Urinary bladder (tissue), 4 donors: ENCODE results near the gene CSRP3. TPM values are rescaled to one million over a fixed set of nuclear protein-coding genes. Genes with fewer than 3 reads are reported as not detected.

Experiments
- DNase-seq: peaks from one replicate; pipeline ENCODE4 v3.0.0-alpha.2; 2015; ENCODE audit errors: extremely low spot score
- H3K27ac ChIP-seq: one replicate; pipeline ENCODE4 v1.5.1; 2013; ENCODE audit warnings: low read depth, mild to moderate bottlenecking, moderate library complexity
- H3K36me3 ChIP-seq: one replicate; pipeline ENCODE4 v1.6.1; 2013; ENCODE audit warnings: mild to moderate bottlenecking, moderate library complexity; ENCODE audit not compliant: insufficient read depth
- H3K4me1 ChIP-seq: one replicate; pipeline ENCODE4 v1.6.1; 2013; ENCODE audit warnings: mild to moderate bottlenecking, moderate library complexity; ENCODE audit not compliant: insufficient read depth
- H3K4me3 ChIP-seq: one replicate; pipeline ENCODE4 v1.5.1; 2013; ENCODE audit warnings: low read depth, low read length
- WGBS: extraction: QIAGEN DNeasy Blood & Tissue Kit; methylation state at CpG from one replicate; pipeline ENCODE4 v1.1.7; 2013; 5-methylcytosine and 5-hydroxymethylcytosine counted together
- polyA plus RNA-seq: library from polyadenylated mRNA; stranded (reverse); fragments of 200-250 nt; gene quantifications from one replicate; pipeline ENCODE4 v1.2.3, GENCODE V29; 2013
- total RNA-seq: library from RNA; depleted of rRNA; stranded (reverse); fragments of >200 nt; gene quantifications from one replicate; pipeline ENCODE4 v1.2.3, GENCODE V29; 2014
- donor health status: healthy with polysubstance abuse.
- donor health status: healthy.

The CSRP3 gene
- total and polyA plus RNA-seq, 2 donors = 24.0 TPM; not detected in 1

DNA sequence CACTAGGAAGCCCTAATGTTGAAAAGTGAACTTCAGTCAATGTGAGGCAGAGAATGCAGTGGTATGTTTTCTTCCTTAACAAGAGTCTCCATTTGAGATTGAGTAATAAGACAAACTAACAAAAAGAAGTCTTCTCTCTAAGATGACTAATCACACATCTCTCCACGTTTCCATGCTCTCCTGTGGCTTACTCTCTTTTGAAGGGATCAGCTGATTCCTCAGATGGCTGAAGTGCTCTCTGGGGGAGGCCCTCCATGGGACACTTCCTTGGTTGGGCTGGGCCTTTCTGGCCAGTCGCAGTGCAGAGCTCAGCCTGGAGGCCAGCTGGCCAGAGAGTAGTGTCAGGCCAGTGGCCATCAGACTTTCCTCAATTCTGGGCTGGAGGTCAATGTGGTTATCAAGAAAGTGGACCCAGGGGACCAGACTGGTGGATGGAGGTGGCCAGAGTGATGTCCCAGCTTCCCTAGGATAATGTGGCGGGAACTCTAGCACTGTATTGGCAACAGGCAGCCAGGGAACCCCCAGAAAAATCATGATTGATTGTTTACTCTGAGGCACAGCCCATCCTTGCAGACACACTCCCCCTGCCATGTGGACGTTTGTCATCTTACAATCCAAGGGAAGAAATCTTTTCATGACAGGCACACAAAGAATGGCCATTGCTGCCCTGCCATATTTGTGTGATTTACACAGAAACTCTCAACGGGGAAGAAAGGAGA lies 14.5 kb downstream of the CSRP3 start:
- 76% methylated on average over 5 of the region's 5 CpGs for WGBS
- H3K4me3 ChIP-seq = no peak overlapping the region
- H3K27ac ChIP-seq = no peak overlapping the region
- no peaks in the 10 kb centered on the region for H3K4me1 ChIP-seq
- no peaks in the 10 kb centered on the region for H3K36me3 ChIP-seq
- DNase-seq = no peak

DNA sequence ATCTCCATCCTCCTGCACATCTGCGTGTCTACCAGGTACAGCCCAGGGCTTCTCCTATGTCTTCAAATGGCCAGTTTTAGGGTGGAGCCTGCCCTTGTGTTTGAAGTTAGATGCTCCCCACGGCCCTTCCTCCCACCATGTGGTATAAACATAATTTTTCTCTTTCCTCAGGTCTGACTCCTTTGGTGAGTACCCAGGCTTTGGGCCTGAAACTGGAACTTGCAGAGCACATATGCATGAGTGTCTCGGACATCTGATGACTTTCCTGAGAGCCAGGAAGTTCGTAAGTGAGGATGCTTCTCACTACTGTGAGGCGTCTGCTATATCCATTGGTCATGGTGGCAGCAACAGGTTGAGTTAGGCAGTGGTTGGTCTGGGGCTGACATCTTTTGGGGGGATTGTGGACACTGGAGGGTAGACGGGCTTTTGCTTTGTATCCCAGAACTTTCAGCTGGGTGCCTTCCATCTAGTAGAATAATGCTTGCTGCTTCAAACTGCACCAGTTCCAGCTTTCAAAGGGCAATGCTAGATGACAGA lies 16.2 kb downstream of the CSRP3 start:
- H3K36me3 ChIP-seq = no peaks in the 10 kb centered on the region
- WGBS = 70% methylated on average over 6 of the region's 6 CpGs
- no peak overlapping the region for H3K4me3 ChIP-seq
- no peak overlapping the region for H3K27ac ChIP-seq
- no peak for DNase-seq
- H3K4me1 ChIP-seq = no peaks in the 10 kb centered on the region

DNA sequence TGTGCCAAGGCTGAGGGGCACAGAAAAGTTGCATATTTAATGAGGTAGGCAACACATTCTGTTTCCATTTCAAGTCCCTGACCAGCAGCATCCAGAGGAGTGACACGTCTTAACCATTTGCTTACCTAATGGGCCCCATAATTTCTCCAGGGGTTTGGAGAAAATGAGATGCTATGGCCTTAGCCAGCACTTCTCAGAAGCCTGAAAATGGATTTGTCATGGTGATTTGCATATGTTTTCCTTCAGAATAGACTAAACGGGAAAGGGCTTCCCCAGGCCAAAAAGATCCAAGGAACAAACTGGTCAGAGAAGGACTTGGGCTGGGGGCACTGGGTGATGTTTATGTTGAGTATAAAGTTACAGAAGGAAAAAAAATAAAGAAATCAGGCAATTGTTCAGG lies 16.7 kb downstream of the CSRP3 start:
- Histone ChIP-seq H3K4me3 (no peak overlapping the region), H3K36me3 (no peaks in the 10 kb centered on the region), H3K4me1 (no peaks in the 10 kb centered on the region), H3K27ac (no peak overlapping the region)
- WGBS = 74% methylated on average over 2 of the region's 2 CpGs
- no peak for DNase-seq

DNA sequence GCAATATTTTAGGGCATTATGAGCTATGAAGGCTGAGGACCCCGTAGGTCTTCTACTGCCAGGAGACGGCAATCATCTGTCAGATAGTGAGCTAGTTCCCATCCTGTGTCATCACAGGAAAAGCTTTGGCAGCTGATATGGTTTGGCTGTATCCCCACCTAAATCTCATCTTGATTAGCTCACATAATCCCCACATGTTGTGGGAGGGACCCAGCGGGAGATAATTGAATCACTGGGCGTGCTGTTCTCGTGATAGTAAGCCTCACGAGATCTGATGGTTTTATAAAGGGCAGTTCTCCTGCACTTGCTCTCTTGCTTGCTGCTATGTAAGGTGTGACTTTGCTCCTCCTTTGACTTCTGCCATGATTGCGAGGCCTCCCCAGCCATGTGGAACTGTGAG lies 18.1 kb downstream of the CSRP3 start:
- no peaks in the 10 kb centered on the region for H3K4me1 ChIP-seq
- no peak overlapping the region for H3K4me3 ChIP-seq
- no peaks in the 10 kb centered on the region for H3K36me3 ChIP-seq
- no peak overlapping the region for H3K27ac ChIP-seq
- 67% methylated on average over 7 of the region's 7 CpGs for WGBS
- DNase-seq = no peak

DNA sequence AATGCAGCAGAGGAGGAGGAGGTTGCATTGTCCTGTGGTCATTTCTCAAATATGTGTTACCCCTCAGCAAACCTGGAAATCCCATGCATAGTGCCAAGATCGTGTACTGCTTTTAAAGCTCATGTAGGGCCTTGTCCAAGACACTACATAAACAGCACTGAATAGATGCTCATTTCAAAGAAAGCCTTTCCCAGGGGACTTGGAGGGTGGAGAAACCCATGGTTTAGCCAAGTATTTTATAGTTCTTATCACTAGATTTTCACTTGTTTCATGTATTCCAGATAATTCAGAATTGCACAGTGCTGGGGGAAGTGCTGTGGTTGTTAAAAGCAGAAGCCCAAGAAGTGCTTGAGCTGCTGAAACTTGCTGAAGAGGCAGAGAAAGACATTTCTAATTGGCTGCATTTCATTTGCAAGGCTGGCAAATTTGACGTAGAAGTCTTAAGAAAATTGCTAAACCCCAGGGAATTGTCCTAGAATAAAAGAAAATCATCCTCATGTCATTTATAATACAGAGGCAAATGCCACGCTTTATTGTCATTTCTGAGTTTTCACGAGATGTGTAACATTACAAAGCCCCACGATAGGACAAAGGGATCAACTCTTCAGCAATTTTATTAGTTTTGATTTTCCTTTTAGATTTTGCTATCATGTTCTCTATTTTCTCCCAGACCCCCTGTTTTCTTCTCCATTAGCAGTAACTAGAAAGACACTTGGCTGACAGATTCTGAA lies 20.1 kb downstream of the CSRP3 start:
- DNase-seq = no peak
- Histone ChIP-seq H3K27ac (no peak overlapping the region), H3K36me3 (no peaks in the 10 kb centered on the region), H3K4me1 (no peaks in the 10 kb centered on the region), H3K4me3 (no peak overlapping the region)
- WGBS = 56% methylated on average over 5 of the region's 5 CpGs

DNA sequence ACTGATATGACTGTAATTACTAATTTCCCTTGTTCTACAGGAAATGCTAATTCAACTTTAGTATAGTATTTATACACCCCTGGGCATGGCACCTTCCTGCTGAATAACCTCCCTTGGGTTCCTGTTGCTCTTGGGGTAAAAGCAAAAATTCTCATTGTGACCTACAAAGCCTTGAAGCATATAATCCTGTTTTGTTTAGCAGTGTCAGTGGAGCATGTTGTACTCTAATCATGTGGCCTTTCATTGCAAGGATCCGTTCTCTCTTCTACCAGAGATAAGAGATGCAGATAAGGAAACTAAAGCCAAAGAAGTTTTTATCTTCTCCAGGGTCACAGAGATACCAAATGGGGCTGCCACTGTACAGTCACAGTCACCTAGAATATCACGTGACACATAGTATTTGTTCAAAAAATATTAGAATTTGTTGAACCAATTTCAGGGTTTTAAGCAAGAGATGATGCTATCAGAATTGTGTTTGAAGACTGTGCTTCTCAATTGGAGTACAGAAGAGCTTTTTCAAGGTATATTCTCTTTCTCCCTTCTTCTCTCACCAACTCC lies 25.1 kb downstream of the CSRP3 start:
- 61% methylated on average over 2 of the region's 2 CpGs for WGBS
- Histone ChIP-seq H3K36me3 (no peaks in the 10 kb centered on the region), H3K4me3 (no peak overlapping the region), H3K27ac (no peak overlapping the region), H3K4me1 (no peaks in the 10 kb centered on the region)
- DNase-seq = no peak

DNA sequence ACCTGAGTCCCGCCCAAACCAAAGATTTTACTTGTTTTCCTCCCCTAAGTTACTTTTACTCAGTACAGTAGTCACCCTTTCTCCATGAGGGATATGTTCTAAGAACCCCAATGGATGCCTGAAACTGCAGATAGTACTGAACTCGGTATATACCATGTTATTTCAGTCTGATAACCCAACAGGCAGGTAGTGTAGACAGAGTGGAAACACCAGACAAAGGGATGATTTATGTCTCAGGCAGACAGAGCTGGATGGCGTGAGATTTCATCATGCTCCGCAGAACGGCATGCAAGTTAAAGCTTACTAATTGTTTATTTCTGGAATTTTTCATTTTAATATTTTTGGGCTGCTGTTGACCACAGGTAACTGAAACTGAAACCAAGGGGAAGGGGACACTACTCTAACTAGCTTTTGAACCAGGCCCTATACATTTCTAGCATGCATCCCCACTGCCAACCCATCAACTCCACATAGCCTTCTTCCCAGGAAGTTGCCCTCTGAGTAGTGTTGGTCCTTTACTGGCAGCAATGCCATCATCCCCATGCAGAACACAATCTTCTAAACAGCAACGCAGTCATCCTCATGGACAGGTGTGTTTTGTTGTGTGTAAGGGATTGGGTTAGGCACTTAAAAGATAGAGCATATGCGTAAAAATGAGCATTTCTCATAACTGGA lies 27.7 kb downstream of the CSRP3 start:
- Histone ChIP-seq H3K4me3 (no peak overlapping the region), H3K27ac (no peak overlapping the region), H3K36me3 (peaks cover 4% of the 10 kb centered on the region), H3K4me1 (no peaks in the 10 kb centered on the region)
- WGBS = 97% methylated on average over 7 of the region's 7 CpGs
- DNase-seq = no peak

DNA sequence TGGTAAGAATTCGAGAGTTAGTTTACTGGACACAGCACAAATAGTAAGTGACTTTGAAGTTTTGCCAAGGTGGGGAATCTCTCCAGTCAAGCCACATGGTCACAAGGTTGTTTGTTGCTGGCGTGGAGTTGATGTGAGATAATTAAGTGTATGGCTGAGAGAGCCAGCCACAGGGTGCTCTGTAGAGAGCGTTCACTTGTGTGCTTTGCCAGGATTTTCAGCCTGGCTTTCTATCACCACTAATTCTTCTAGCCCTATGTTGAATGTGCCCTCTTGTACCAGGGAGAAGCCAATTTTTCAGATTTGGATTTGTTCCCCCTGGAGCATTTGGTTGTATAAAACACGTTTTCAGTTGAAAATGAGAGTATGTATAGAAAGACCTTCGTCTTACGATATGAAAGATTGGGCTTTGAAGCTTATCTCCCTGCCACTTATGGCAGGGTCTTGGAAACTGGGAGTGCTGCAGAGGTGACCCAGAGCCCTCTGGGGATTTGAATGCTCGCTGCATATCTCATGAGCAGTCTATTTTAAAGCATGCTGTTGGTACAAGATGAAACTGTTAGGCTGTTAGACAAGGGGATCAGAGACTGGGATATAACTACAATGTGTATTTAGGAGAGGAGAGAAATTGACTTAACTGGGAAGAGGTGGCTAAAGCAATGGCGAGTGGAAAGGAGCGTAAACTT lies 28.6 kb downstream of the CSRP3 start:
- peaks cover 4% of the 10 kb centered on the region for H3K36me3 ChIP-seq

DNA sequence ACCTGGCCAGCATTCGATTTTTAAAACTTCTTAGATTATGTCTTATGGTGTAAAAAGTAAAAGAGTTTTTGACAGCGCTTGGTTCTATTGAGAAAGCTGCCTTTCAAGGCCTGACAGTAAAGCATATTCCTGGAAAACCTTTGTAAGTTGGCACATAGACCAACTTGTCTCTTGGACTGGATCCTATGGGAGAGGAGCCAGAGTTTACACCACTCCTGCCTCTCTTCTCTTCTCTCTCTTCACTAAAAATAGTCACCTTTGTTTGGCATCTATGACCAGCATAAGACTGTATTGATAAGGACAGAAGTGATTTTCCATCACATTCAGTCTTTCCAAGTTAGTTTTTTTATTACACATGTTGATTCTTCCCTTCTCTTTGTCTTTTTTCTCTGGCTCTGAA lies 33.7 kb downstream of the CSRP3 start:
- no peak overlapping the region for H3K27ac ChIP-seq
- H3K4me3 ChIP-seq = no peak overlapping the region
- DNase-seq = no peak
- 89% methylated on average over 2 of the region's 2 CpGs for WGBS
- H3K36me3 ChIP-seq = peaks cover 12% of the 10 kb centered on the region
- H3K4me1 ChIP-seq = no peaks in the 10 kb centered on the region

More for the DNA sequence above, 28.6 kb downstream of the CSRP3 start:
- Histone ChIP-seq H3K4me3 (no peak overlapping the region), H3K4me1 (no peaks in the 10 kb centered on the region), H3K27ac (no peak overlapping the region)
- WGBS = 79% methylated on average over 9 of the region's 9 CpGs
- no peak for DNase-seq

DNA sequence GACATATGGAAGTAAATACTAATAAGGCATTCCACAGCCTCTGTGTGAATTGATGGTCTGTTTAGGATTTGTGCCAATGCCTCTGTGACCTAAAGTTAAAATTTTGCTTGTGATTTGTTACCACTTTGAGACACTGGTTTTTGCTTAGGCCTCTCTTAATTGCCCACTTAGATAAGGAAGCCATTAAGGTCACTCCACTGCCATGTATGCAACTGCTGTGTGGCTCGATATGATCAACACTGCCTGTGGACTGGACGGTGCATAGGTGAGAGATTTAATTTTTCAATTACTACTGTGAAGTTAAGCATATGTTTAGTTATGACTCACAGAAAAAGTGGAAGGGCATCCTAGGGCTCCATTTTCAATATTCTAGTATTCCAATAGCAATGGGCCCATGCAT lies 36.9 kb downstream of the CSRP3 start:
- Histone ChIP-seq H3K27ac (no peak overlapping the region), H3K36me3 (peaks cover 11% of the 10 kb centered on the region), H3K4me1 (no peaks in the 10 kb centered on the region), H3K4me3 (no peak overlapping the region)
- no peak for DNase-seq
- WGBS = 87% methylated on average over 2 of the region's 2 CpGs

DNA sequence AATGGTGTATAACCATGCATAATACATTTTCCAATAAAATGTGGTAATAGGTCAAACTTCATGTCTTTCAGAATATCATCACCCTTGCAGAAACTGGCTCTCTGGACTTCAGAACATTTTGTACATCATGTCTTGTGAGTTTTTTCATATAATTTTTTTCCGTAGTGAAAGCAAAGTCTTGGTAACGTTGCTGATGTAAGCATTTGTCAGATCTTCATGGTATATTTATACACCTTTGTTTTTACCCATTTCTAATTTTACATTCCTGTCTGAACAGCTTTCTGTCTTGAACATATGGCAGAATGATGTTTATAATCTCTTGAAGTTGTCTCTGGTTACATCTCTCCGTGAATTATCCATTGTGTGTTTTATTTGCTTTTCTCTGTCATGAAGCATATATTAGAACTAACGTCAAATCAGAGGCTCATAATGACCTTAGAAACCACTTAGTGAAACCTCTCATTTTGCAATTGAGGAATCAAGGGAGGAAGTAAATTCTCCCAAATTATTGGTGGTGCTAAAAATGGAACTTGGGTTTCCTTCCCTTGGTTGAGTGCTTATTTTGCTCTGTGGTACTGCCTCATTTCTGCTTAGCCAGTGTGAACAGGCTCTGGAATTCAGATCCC lies 37.4 kb downstream of the CSRP3 start:
- no peaks in the 10 kb centered on the region for H3K4me1 ChIP-seq
- H3K27ac ChIP-seq = no peak overlapping the region
- H3K4me3 ChIP-seq = no peak overlapping the region
- no peak for DNase-seq
- peaks cover 9% of the 10 kb centered on the region for H3K36me3 ChIP-seq
- 90% methylated on average over 4 of the region's 4 CpGs for WGBS

DNA sequence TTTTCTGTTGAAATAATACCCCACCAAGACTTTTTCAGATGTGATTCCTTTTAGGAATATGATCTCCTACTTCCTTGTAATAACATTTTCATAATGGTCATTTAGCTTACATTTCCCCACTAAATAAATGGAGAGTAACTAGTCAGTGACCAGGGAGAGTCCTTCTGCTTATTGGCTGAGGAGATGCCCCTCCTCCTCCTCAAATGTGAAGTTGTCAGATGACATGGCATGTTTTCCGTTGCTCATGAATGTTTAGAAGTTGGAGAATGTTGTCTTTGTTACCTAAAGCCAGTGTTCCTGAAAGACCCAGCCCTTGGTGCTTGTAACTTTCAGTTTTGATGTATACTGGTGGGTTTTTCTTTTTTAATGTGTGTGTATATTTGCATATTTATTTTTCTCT lies 38.2 kb downstream of the CSRP3 start:
- no peaks in the 10 kb centered on the region for H3K4me1 ChIP-seq

More for the DNA sequence above, 38.2 kb downstream of the CSRP3 start:
- 87% methylated on average over 1 of the region's 1 CpG for WGBS
- no peak for DNase-seq
- Histone ChIP-seq H3K36me3 (peaks cover 9% of the 10 kb centered on the region), H3K27ac (no peak overlapping the region), H3K4me3 (no peak overlapping the region)
